B cell (primary cell): ENCODE measurements around the gene CRAMP1. TPM values are rescaled to one million over a fixed set of nuclear protein-coding genes. Genes with fewer than 3 reads are reported as not detected.

Experiments
- ATAC-seq: fragments of 200-7000 bp; cut with Tn5 transposase; one replicate; pipeline ENCODE4 v1.10.0; 2021; ENCODE audit warnings: low read depth, mild to moderate bottlenecking, moderate number of reproducible peaks, moderate library complexity
- CTCF ChIA-PET: fragments of 350-600 bp; sonication (Branson Sonifier 250); formaldehyde crosslinking; loops from one replicate; lab custom pipeline; 2021; ENCODE audit warnings: antibody characterized with exemption, inconsistent platforms; lab: Charles Lee
- POLR2A ChIA-PET: fragments of 350-600 bp; sonication (Branson Sonifier 250); formaldehyde crosslinking; loops from one replicate; lab custom pipeline; 2021; ENCODE audit warnings: antibody characterized with exemption; lab: Charles Lee
- DNase-seq: peaks from one replicate; pipeline ENCODE4 v3.0.0; 2013
- H2AFZ ChIP-seq: 2 replicates; pipeline ENCODE4 v1.6.1; 2012; ENCODE audit warnings: mild to moderate bottlenecking, low read depth, low read length; ENCODE audit not compliant: insufficient read depth, poor library complexity, severe bottlenecking
- H3K27ac ChIP-seq, 2 donors: 1 replicate in 1 of 2; 2 replicates in 1 of 2; pipeline ENCODE4 v1.5.1; 2012 to 2013; ENCODE audit warnings: low read length in 2 of 2, mild to moderate bottlenecking in 2 of 2, moderate library complexity in 1 of 2
- H3K27me3 ChIP-seq, 4 experiments: fragments of 200-600 bp in 1 of 4; sonication (generic) in 1 of 4; replicated peaks in 1 of 4; 1 replicate in 2 of 4; 2 replicates in 2 of 4; pipeline versions ENCODE4 v1.6.1 to v1.7.0; 2013 to 2016; ENCODE audit warnings: low read length in 3 of 4, mild to moderate bottlenecking in 2 of 4, mixed read lengths in 1 of 4, moderate library complexity in 1 of 4; ENCODE audit not compliant: insufficient read depth in 4 of 4, control insufficient read depth in 3 of 4; ENCODE audit errors: control extremely low read depth in 1 of 4
- H3K36me3 ChIP-seq, 2 experiments: replicated peaks in 1 of 2; 1 replicate in 1 of 2; 2 replicates in 1 of 2; pipeline versions ENCODE4 v1.6.1 to v1.7.1; 2013; ENCODE audit warnings: low read length in 1 of 2; ENCODE audit not compliant: insufficient read depth in 2 of 2, control insufficient read depth in 1 of 2; ENCODE audit errors: control extremely low read depth in 1 of 2, extremely low read depth in 1 of 2
- H3K4me1 ChIP-seq, 2 donors: fragments of 200-600 bp in 1 of 2; sonication (generic) in 1 of 2; 1 replicate in 1 of 2; 2 replicates in 1 of 2; pipeline versions ENCODE4 v1.5.1 to v1.6.1; 2013 to 2017; ENCODE audit warnings: low read length in 2 of 2; ENCODE audit not compliant: control insufficient read depth in 2 of 2, insufficient read depth in 2 of 2
- H3K4me2 ChIP-seq: replicated peaks from 2 replicates; pipeline ENCODE3; 2012; ENCODE audit warnings: mild to moderate bottlenecking, low read depth, low read length; ENCODE audit not compliant: poor library complexity, severe bottlenecking
- H3K4me3 ChIP-seq, 5 experiments: fragments of 200-600 bp in 1 of 5; sonication (generic) in 1 of 5; 1 replicate in 3 of 5; 2 replicates in 2 of 5; pipeline versions ENCODE4 v1.5.1 to v1.7.0; 2011 to 2016; ENCODE audit warnings: low read length in 4 of 5, mild to moderate bottlenecking in 4 of 5, low read depth in 2 of 5, control low read depth in 1 of 5, moderate library complexity in 1 of 5; ENCODE audit not compliant: insufficient read depth in 1 of 5; ENCODE audit errors: control extremely low read depth in 1 of 5, extremely low read depth in 1 of 5
- H3K79me2 ChIP-seq: fragments of 200-600 bp; sonication (generic); one replicate; pipeline ENCODE4 v1.6.0; 2016; ENCODE audit warnings: low read length; ENCODE audit not compliant: control insufficient read depth, insufficient read depth
- H3K9ac ChIP-seq: fragments of 200-600 bp; sonication (generic); 2 replicates; pipeline ENCODE4 v1.6.1; 2017; ENCODE audit warnings: mild to moderate bottlenecking, low read length, moderate library complexity
- H3K9me3 ChIP-seq, 3 donors: one replicate each; pipeline versions ENCODE4 v1.6.1 to v1.7.1; 2013; ENCODE audit warnings: low read length in 2 of 3; ENCODE audit not compliant: control insufficient read depth in 2 of 3, insufficient read depth in 1 of 3; ENCODE audit errors: control extremely low read depth in 1 of 3
- H4K20me1 ChIP-seq: 2 replicates; pipeline ENCODE4 v1.6.0; 2012; ENCODE audit warnings: mild to moderate bottlenecking, low read length; ENCODE audit not compliant: insufficient read depth, control insufficient read depth, poor library complexity, severe bottlenecking
- H3K27ac Mint-ChIP-seq: one replicate; pipeline ENCODE4 v1.8.0; 2021; ENCODE audit warnings: mixed read lengths
- H3K27me3 Mint-ChIP-seq: one replicate; pipeline ENCODE4 v1.8.0; 2021; ENCODE audit warnings: mixed read lengths
- H3K4me1 Mint-ChIP-seq: one replicate; pipeline ENCODE4 v1.8.0; 2021; ENCODE audit warnings: mixed read lengths
- H3K4me3 Mint-ChIP-seq: one replicate; pipeline ENCODE4 v1.8.0; 2021; ENCODE audit warnings: mixed read lengths
- H3K9me3 Mint-ChIP-seq: one replicate; pipeline ENCODE4 v1.8.0; 2022; ENCODE audit warnings: mixed read lengths; ENCODE audit not compliant: insufficient read depth
- EZH2 ChIP-seq: IDR thresholded peaks from 2 replicates; pipeline ENCODE4 v1.6.1; 2012; ENCODE audit warnings: borderline replicate concordance, low read depth, mild to moderate bottlenecking, moderate library complexity, low read length; ENCODE audit not compliant: insufficient read depth, poor library complexity, severe bottlenecking
- WGBS: methylation state at CpG from one replicate; pipeline ENCODE4 v1.1.5; 2013; ENCODE audit warnings: missing lambda C conversion rate; ENCODE audit not compliant: insufficient coverage; 5-methylcytosine and 5-hydroxymethylcytosine counted together
- intact Hi-C: fragments of 100-400 bp; cut with micrococcal nuclease; formaldehyde crosslinking; loops from one replicate; pipeline ENCODE4 v1.10.0; 2022
- polyA plus RNA-seq: library from polyadenylated mRNA; depleted of rRNA; stranded (reverse); fragments of >200 nt; gene quantifications from 2 replicates; pipeline ENCODE4 v1.2.3, GENCODE V29; 2012
- total RNA-seq, 2 donors: library from RNA; stranded (reverse); fragments of 120-200 nt in 1 of 2; gene quantifications; 1 replicate in 1 of 2; 2 replicates in 1 of 2; pipeline versions ENCODE4 v1.2.3 to v1.2.4, GENCODE V29; 2013 to 2022
- TF ChIP-seq, protein P1 (sequence below): fragments of 200-600 bp; IDR thresholded peaks from one replicate; pipeline ENCODE4 v1.8.0; 2022; ENCODE audit warnings: antibody characterized with exemption, mild to moderate bottlenecking

The CRAMP1 gene
- total and polyA plus RNA-seq, 2 donors (not counting 1 experiment from before 2014, with no cell fraction given) = 21.0 to 33.9 TPM

- ChIA-PET CTCF (no interaction called here), POLR2A (interaction anchor here (0.7 to 1.4 kb wide), 8 partner anchors 25 to 304 kb away, joined by 3 to 11 read pairs (median 5); partner anchors contain the start of genes FAHD1, JPT2 and UQCC4)
- Histone ChIP-seq H2AFZ (peak overlapping the region; percentile 89), H3K9ac (no peak overlapping the region), H3K36me3 (peaks cover 3 to 4% of the 10 kb centered on the region in 2 experiments), H3K4me1 (peaks cover 42 to 64% of the 10 kb centered on the region in 2 donors), H3K9me3 (peaks cover 0 to 14% (median 7%) of the 10 kb centered on the region in 3 donors), H3K79me2 (peaks cover 22% of the 10 kb centered on the region), H3K4me3 (peak overlapping the region in 4 of 5 experiments; percentile 61 to 75 (median 70)), H3K27ac (peak overlapping the region; percentile 66 to 67), H3K4me2 (peak overlapping the region; percentile 91), H3K27me3 (peaks cover 0 to 16% (median 6%) of the 10 kb centered on the region in 4 experiments), H4K20me1 (peaks cover 26% of the 10 kb centered on the region)
- peak; percentile 56 for DNase-seq
- H3K27ac Mint-ChIP-seq = peak overlapping the region; percentile 99
- ATAC-seq = no peak
- H3K4me3 Mint-ChIP-seq = peak overlapping the region; percentile 94
- 4% methylated on average over 56 of the region's 60 CpGs for WGBS
- peaks cover 9% of the 10 kb centered on the region for H3K27me3 Mint-ChIP-seq
- intact Hi-C loops = loop anchor here (5.0 to 10.0 kb wide), 6 partner anchors 96 to 1209 kb away; partner anchors contain the start of genes CCDC78, DECR2, FAHD1 and HAGH
- no peaks in the 10 kb centered on the region for H3K9me3 Mint-ChIP-seq
- TF ChIP-seq, protein P1, sequence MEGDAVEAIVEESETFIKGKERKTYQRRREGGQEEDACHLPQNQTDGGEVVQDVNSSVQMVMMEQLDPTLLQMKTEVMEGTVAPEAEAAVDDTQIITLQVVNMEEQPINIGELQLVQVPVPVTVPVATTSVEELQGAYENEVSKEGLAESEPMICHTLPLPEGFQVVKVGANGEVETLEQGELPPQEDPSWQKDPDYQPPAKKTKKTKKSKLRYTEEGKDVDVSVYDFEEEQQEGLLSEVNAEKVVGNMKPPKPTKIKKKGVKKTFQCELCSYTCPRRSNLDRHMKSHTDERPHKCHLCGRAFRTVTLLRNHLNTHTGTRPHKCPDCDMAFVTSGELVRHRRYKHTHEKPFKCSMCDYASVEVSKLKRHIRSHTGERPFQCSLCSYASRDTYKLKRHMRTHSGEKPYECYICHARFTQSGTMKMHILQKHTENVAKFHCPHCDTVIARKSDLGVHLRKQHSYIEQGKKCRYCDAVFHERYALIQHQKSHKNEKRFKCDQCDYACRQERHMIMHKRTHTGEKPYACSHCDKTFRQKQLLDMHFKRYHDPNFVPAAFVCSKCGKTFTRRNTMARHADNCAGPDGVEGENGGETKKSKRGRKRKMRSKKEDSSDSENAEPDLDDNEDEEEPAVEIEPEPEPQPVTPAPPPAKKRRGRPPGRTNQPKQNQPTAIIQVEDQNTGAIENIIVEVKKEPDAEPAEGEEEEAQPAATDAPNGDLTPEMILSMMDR = no peak
- H3K4me1 Mint-ChIP-seq = peaks cover 42% of the 10 kb centered on the region
Measured at GRCh38 chr16:1610899-1611632, 1.1 kb upstream of the CRAMP1 start.

DNA sequence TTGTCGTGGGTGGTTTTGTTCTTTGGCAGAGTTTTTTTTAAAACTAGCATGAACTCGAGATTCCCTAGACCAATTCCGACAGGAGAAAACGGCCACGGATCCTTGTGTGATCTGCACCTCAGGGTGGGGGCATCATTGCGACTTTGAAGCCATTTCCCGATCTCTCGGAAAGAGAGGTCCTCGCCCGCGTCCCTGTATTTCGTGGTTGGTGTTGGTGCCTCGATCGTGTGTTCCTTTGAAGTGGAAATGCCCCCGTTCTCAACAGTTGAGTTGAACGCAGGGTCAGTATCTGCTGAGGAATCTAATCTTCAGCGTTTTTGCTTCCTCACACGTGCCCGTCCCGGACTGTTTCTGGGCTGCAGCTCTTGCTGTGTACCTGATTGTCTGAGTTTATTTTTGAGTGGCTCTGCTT, 1.1 kb downstream of the CRAMP1 start:
- Histone ChIP-seq H3K4me2 (peak overlapping the region; percentile 91), H3K36me3 (peaks cover 0 to 15% of the 10 kb centered on the region in 2 experiments), H3K9ac (peak overlapping the region; percentile 86), H3K9me3 (peaks cover 0 to 14% (median 7%) of the 10 kb centered on the region in 3 donors), H3K4me1 (peaks cover 35 to 51% of the 10 kb centered on the region in 2 donors), H3K79me2 (peaks cover 42% of the 10 kb centered on the region), H2AFZ (peak overlapping the region; percentile 68), H3K4me3 (peak overlapping the region; percentile 17 to 87 (median 65)), H3K27ac (peak overlapping the region in 1 of 2 donors; percentile 62), H3K27me3 (peaks cover 0 to 16% (median 6%) of the 10 kb centered on the region in 4 experiments), H4K20me1 (peaks cover 45% of the 10 kb centered on the region)
- ATAC-seq = no peak
- peak; percentile 41 for DNase-seq
- WGBS = under 1% methylated on average over 19 of the region's 20 CpGs
- intact Hi-C loops = loop anchor here (5.0 to 10.0 kb wide), 6 partner anchors 94 to 1211 kb away; partner anchors contain the start of genes CCDC78, DECR2, FAHD1 and HAGH
- Mint-ChIP-seq H3K4me3 (peak overlapping the region; percentile 86), H3K4me1 (peaks cover 41% of the 10 kb centered on the region), H3K9me3 (no peaks in the 10 kb centered on the region), H3K27me3 (peaks cover 9% of the 10 kb centered on the region), H3K27ac (peak overlapping the region; percentile 71)
- TF ChIP-seq EZH2 = no peak
- TF ChIP-seq, protein P1 = no peak
- CTCF ChIA-PET = no interaction called here
- POLR2A ChIA-PET = no interaction called here
